GM18502 (cell line): ENCODE results near the gene ATAD1.
"Not testable (repeated sequence)": the region's sequence is repeated elsewhere in the genome, so short reads cannot be mapped to it uniquely, and the experiment has no call there.

Experiments
- ATAC-seq: cut with Tn5 transposase; IDR thresholded peaks from one replicate; pipeline ENCODE4 v1.9.1; 2021; ENCODE audit warnings: mild to moderate bottlenecking; ENCODE audit not compliant: unreplicated experiment, poor library complexity

ATAD1 gene

DNA sequence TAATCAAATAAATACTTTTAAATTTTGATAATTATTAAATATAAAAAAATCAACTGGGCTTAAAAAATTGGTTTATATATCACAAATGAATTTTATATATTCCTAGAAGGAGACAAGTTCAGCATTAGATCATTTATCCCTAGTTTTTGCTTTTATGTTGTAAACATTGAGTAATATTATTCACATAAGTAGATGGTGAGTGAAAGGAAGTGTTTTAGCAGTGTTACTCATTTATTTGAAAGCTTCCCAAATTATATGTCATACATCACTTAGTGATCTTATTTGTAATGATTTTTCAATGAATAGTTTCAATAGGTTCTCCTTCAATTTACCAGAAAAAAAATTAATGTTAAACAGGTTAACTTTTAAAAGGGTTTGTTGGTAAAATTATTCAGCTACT, 29.5 kb upstream of the ATAD1 start:
- ATAC-seq, result no peak

DNA sequence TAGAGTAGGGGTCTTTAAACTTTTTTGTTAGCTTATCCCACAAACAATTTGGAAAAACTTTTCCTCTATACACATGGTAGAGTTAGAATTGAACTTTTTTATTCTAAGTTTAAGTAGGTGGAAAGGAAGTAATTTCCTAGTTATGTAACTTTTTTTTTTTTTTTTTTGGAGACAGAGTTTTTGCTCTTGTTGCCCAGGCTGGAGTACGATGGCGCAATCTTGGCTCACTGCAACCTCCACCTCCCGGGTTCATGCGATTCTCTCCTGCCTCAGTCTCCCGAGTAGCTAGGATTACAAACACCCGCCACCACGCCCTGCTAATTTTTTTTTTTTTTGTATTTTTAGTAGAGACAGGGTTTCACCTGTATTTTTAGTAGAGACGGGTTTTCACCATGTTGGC, 28.7 kb upstream of the ATAD1 start:
- not testable (repeated sequence) for ATAC-seq

DNA sequence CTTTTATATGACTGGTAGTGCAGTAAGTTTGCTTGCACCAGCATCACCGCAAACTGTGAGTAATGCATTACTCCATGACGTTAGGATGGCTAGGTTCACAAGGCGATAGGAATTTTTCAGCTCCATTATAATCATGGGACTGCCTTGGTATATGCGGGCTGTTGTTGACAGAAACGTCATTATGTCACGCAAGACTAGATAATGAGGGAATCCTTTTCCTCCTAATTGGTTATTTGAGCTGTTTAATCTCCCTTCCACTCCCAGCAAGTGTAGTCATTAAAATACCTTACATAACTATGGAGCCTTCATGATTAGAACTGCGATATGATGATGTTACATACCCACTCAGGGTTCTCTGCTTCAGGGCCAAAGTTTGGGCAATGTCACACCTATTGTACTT, 28.0 kb upstream of the ATAD1 start:
- ATAC-seq, result no peak

DNA sequence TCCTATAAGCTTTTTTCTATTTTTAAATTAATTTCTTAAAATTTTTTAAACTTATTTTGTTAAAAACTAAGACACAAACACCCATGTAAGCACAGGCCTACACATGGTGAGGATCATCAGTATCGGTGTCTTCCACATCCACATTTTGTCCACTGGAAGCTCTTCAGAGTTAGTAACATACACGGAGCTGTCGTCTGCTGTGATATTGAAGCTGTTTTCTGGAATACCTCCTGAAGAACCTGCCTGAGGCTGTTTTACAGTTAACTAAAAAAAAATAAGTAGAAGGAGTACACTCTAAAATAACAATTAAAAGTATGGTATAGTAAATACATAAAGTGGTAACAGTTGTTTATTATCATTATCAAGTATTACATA, 27.6 kb upstream of the ATAD1 start:
- ATAC-seq, result no peak

DNA sequence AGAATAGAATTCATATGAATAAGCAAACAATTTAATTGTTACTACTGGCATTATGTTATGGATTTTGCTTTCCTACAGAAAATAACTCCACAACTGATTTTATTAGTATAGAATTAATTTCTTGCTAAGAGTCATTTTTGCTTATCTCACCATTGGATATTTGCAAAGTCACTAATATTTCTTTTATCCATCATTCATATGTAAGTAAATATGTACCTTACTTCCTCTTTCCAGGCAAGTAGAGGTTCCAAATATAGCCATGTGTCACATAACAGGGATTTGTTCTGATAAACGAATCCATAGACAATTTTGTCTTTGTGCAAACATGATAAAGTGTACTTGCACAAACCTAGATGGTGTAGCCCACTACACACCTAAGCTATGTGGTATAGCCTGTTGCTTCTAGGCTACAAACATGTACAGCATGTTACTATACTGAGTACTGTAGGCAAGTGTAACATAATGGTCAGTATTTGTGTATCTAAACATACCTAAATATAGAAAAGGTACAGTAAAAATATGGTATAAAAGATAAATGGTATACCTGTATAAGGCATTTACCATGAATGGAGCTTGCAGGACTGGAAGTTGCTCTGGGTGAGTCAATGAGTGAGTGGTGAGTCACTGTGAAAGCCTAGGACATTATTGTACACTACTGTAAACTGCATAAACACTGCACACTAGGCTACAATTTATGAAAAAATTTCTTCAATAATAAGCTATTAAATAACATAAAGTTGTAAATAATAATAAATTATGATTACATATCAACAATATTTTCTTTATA, 27.0 kb upstream of the ATAD1 start:
- no peak for ATAC-seq

DNA sequence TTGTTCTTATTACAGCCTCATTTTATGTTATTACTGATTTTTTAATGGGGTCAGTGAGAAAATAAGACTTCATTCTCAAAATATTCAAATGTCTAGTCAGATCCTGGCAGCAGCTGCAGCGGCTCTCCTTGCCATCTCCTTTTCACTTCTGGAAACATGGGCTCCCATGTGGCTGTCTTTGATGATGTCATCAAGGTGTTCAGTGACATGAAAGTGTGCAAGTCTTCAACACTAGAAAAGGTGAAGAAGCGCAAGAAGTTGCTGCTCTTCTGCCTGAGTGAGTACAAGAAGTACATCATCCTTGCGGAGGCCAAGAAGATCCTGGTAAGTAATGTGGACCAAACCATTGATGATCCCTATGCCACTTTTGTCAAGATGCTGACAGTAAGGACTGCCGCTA, 25.7 kb upstream of the ATAD1 start:
- ATAC-seq, result no peak

DNA sequence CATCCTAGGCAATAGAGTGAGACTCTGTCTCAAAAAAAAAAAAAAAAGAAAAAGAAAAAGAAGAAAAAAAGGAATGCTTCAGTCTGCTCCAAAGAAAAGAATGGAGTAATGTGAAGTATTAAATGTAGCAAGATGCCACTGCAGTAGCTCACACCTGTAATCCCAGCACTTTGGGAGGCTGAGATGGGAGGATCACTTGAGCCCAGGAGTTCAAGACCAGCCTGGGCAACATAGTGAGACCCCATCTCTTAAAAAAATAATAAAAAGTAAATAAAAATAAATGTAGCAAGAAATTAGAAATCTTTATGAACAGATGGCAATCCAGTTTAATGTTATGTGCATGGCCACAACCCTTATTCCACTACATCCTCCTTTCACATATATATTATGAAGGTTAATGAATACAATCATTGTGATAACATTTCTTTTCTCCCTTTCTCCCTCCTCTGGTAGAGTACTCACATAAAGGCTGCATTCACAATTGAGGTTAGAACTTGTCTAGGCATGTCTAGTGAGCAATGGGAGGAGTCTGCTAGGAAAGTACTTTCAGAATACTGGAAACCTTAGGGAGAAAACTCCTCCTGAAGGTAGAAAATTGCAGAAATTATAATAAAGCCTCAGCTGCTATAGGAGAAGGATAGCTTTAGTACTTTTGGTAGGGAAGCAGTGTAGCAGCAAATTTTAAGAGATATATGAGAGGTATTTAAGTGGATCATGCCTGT, 24.9 kb upstream of the ATAD1 start:
- no peak for ATAC-seq

DNA sequence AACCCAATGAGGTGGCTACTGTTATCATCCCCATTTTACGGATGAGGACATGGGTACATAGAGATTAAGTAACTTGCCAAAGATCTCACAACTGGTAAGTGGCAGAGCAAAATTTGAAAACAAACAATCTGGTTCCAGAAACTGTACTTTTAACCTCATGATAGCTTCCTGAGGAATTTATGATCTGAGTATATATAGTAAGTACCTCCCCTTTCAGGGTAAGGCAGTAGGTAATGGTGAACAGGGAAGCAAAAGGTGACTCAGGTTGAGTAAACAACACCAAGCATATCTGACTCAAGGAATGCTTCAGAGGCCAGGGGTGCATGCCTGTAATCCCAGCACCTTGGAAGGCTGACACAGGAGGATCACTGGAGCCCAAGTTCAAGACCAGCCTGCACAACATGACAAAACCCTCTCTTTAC, 24.2 kb upstream of the ATAD1 start:
- ATAC-seq, result no peak

DNA sequence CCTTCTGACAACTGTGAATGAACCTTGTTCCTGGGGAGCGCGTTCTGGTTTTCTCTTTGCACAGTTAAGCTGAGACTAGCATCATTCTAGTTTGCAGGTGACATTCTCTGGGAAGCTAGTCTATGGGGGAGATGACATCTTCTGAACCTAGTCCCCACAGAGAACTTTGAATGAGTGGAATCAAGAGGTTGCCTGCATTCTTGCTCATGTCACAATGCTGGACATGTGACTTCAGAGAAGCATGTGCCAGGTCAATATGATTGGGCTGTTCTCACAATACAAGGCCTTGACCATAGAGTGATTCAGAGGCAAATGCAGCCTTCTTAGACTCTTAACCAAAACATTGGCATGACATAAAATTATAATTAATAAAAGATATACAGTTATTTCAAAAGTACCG, 23.2 kb upstream of the ATAD1 start:
- no peak for ATAC-seq

DNA sequence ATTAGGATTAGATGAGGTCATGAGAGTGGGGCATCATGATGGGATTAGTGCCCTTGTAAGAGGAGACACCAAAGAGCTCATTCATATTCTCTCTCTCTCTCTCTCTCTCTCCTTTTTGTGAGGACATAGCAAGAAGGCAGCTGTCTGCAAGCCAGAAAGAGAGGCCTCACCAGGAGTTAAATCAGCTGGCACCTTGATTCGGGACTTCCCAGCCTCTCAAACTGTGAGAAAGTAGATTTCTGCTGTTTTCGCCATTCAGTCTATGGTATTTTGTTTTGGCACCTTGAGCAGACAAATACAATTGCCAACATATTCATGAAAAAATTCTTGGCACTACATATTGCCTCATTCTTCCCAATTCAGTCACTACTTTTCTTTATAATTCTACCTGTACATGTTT, 20.6 kb upstream of the ATAD1 start:
- no peak for ATAC-seq

DNA sequence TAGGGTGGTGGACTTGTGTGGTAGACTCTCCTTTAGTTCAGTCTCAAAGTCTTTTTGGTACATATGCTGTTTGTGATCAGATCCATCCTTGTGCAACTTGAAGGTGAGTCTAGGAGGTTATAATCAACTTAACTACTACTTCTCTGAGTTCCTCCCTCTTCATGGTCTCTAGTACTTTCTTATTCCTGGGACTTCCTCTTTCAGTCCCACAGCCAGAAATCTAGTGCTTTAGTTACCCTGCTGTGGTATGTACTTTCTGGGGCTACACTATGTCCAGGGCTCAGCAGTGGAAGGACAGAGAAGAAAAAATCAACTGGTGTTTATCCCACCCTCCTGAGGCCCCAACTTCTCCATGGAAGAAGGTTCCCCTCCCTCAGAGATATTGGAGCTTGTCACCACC, 19.4 kb upstream of the ATAD1 start:
- no peak for ATAC-seq

DNA sequence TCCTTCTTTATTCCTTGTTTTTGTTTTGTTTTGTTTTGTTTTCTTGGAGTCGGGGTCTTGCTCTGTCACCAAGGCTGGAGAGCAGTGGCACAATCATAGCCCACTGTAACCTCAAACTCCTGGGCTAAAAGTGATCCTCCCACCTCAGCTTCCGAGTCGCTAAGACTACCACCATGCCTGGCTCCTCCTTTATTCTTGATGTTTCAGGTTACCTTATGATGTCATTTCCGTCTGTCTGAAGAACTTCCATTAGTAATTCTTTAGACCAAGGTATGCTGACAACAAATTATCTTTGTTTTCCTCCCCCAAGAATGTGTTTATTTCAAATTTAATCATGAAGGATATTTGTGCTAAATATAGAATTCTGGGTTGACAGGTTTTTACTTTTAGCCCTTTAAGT, 18.1 kb upstream of the ATAD1 start:
- ATAC-seq, result no peak

DNA sequence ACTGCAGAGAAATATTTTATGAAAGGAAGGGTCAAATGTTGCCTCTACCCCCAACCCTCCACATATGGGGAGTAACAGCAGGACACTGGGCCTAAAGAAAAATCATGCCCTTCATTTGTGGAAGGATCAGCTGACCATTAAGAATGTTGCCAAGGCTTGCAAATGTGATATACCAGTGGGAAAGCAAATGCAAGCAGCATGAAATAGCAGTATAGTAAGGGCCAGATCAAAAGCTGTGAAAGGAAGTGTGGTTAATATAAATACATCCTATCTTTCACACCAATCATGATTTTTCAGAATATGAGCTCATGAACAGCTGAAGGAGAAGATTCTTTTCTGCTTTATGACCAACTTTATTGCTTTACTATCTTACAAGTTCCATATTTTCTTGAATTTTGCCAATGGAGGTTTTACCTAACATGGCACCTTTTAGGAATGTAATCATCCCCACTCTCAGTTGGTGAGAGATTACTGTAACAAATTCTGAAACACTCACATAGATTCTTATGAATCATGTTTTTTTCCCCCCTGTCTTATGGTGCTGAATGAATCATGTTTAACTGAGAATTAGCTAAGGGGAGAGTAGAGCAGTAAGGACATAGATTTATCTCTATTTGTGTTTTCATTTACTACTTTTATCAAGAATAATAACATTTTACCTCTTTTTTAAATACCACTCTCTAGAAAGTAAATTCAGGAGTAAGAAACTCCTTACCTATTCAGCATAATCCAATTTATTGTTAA, 12.1 kb upstream of the ATAD1 start:
- no peak for ATAC-seq

DNA sequence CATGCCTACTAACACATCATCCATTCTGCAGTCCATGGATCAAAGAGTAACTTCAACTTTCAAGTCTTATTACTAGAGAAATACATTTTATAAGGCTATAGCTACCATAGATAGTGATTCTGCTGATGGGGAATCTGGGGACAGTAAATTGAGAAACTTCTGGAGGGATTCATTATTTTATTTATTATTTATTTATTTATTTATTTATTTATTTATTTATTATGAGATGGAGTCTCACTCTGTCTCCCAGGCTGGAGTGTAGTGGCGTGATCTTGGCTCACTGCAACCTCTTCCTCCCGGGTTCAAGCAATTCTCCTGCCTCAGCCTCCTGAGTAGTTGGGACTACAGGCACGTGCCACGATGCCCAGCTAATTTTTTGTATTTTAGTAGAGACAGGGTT, 11.0 kb upstream of the ATAD1 start:
- ATAC-seq, result not testable (repeated sequence)

DNA sequence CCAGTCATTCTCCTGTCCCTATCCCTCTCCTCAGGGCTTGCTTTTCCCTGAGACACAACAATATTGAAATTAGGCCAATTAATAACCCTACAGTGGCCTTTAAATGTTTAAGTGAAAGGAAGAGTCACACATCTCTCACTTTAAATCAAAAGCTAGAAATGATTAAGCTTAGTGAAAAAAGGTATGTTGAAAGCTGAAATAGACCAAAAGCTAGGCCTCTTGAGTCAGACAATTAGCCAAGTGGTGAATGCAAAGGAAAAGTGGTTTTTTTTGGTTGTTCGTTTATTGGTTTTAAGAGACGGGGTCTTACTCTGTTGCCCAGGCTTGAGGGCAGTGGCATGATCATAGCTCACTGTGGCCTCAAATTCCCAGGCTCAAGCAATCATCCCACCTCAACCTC, 9.7 kb upstream of the ATAD1 start:
- no peak for ATAC-seq

DNA sequence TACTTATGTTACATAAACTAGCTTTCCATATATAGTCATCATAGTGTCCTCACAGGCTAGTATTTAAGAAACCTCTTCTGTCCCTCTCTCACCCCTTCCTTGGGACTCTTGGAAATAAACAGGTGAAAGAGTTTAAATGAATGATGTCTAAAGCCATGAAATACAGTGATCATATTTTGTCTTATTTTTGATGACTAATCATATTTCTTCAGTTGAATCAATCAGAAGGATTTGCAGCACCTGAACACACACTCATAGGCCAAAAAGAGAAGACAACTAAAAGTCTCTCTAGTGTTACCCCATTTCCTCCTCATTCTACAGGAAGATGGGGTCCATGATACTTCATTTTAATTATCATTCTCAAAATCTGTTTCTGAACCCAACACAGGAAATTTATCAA, 8.6 kb upstream of the ATAD1 start:
- ATAC-seq, result no peak

DNA sequence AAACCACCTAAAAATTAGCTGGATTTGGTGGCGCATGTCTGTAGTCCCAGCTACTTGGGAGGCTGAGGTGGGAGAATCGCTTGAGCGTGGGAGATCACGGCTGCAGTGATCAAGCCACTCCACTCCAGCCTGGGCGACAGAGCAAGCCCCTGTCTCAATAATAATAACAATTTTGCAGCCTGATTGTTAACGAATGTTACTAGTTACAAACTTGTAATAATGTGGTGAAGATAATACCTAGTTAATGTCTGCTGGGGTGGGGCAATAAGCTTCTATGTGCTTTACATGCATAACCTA, 1.2 kb upstream of the ATAD1 start:
- ATAC-seq, result no peak

DNA sequence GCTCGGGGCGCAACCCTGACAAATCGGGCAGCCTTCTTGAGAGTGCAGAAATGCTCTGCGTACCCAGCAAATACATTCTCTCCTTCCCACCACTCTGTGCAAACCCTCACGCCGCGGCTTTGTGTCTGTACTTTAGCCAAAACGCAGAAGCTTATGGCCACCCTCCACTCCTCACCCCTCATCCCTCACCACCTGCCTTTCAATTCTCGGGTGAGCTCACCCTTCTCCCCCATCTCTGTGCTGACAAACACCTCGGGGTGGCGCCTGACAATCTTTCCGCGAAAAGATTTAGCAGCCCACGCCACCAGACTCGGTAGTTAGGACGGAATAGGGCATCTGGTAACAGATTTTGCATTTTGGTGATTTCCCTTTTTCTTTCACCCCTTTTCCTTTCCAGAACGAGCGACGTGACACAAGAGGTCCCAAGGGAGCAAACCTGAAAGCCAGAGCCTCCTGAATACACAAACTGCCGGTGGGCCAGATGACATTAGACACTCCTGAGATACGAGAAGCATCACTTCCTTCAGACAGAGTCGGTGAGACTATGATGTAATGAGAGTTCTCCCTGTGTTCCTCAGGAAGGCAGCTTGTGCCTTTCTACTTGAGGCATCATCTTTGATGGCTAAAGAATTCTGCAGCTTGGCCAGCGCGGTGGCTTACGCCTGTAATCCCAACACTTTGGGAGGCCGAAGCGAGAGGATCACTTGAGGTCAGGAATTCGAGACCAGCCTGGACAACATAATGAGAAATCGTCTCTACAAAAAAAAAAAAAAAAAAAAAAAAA, 671 bp upstream of the ATAD1 start:
- peak; percentile 52 for ATAC-seq

DNA sequence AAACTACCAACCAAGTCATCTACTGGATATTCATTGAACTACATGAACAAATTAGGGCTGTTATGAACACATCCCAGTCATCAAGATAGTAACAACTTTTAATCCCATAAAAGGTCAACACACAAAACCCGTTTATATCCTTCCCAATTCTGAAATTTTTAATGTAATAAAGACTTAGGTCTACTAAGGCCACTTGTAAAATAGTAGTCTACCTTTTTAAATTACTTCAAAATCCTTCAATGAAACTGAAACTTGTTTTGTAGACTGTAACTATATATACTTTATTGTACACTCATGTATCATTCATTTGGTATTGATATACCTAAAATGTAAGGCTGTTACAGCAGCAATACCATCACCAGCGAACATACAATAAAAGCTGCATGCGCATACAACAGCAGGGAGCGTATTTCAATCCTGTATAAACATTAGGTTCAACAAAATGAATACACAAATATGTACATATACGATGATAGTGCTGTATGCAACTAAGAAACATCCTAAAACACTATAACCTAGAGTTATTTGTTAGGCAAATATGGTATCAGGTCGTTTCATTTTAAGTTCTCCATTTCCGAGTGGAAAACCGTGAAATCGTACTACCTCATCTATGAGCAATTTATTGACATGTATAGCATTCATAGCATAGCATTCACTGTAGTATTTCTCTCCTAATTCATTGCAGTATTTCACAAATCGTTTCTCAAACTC, 973 bp downstream of the ATAD1 start:
- peak; percentile 13 for ATAC-seq
